A673 (cell line): Measurements from ENCODE around the gene CDK8. TPM values are rescaled to one million over a fixed set of nuclear protein-coding genes. Genes with fewer than 3 reads are reported as not detected.
A peak's percentile ranks its signal among the peaks of the same experiment; 100 is the strongest.

Source experiments
- BruUV-seq: library from RNA; stranded (reverse); fragments of 400-500 nt; replicated peaks from 2 replicates; lab custom pipeline; 2021; lab: Mats Ljungman, UMichigan
- CTCF ChIA-PET: fragments of 300-600 bp; sonication (Branson Sonifier 250); formaldehyde crosslinking; loops from one replicate; lab custom pipeline; 2022; ENCODE audit warnings: antibody characterized with exemption; lab: Charles Lee
- POLR2A ChIA-PET: fragments of 300-600 bp; sonication (Branson Sonifier 250); formaldehyde crosslinking; loops from one replicate; lab custom pipeline; 2022; ENCODE audit warnings: antibody characterized with exemption; ENCODE audit not compliant: low non-redundant PET; lab: Charles Lee
- DNase-seq: peaks from one replicate; pipeline ENCODE4 v3.0.0-alpha.2; 2015; ENCODE audit warnings: low spot score
- H3K27ac ChIP-seq: fragments of 200-600 bp; sonication (generic); 2 replicates; pipeline ENCODE4 v1.5.1; 2016; ENCODE audit warnings: mixed run types, low read depth, mild to moderate bottlenecking, mixed read lengths, antibody characterized with exemption, low read length; ENCODE audit not compliant: poor library complexity, severe bottlenecking
- H3K27me3 ChIP-seq: fragments of 200-600 bp; sonication (generic); replicated peaks from 2 replicates; pipeline ENCODE4 v1.6.1; 2017; ENCODE audit warnings: mixed run types, low read depth, mild to moderate bottlenecking, mixed read lengths, antibody characterized with exemption, low read length; ENCODE audit not compliant: insufficient read depth, poor library complexity
- H3K36me3 ChIP-seq: fragments of 200-600 bp; sonication (generic); 2 replicates; pipeline ENCODE4 v1.6.1; 2016; ENCODE audit warnings: mixed run types, mild to moderate bottlenecking, mixed read lengths, antibody characterized with exemption, low read length; ENCODE audit not compliant: insufficient read depth, poor library complexity, severe bottlenecking
- H3K4me1 ChIP-seq: fragments of 200-600 bp; sonication (generic); 2 replicates; pipeline ENCODE4 v1.6.1; 2017; ENCODE audit warnings: mixed run types, mild to moderate bottlenecking, mixed read lengths, antibody characterized with exemption, low read length; ENCODE audit not compliant: insufficient read depth, poor library complexity, severe bottlenecking
- H3K4me3 ChIP-seq: fragments of 200-600 bp; sonication (generic); 2 replicates; pipeline ENCODE4 v1.5.1; 2016; ENCODE audit warnings: low read depth, mixed run types, mild to moderate bottlenecking, mixed read lengths, low read length; ENCODE audit not compliant: poor library complexity, severe bottlenecking
- H3K9me3 ChIP-seq: fragments of 200-600 bp; sonication (generic); 2 replicates; pipeline ENCODE4 v1.6.1; 2016; ENCODE audit warnings: mixed run types, low read depth, mild to moderate bottlenecking, mixed read lengths, antibody characterized with exemption, low read length; ENCODE audit not compliant: poor library complexity, severe bottlenecking
- EZH2 ChIP-seq: fragments of 200-600 bp; sonication (generic); IDR thresholded peaks from 2 replicates; pipeline ENCODE4 v1.6.1; 2017; ENCODE audit warnings: borderline replicate concordance, low read depth, mild to moderate bottlenecking, mixed read lengths, antibody characterized with exemption, low read length; ENCODE audit not compliant: poor library complexity, severe bottlenecking
- intact Hi-C: fragments of 100-400 bp; cut with micrococcal nuclease; formaldehyde crosslinking; loops from one replicate; pipeline ENCODE4 v1.10.0; 2022; ENCODE audit not compliant: unreplicated experiment
- total RNA-seq: library from RNA; stranded (reverse); gene quantifications from 2 replicates; pipeline ENCODE4 v1.2.3, GENCODE V29; 2021
- TF ChIP-seq, protein P1 (sequence below): fragments of 300-800, 200-600 bp; sonication (generic); conservative IDR thresholded peaks from 2 replicates; pipeline ENCODE4 v1.5.1; 2017; ENCODE audit warnings: low read depth, mild to moderate bottlenecking, antibody characterized with exemption, low read length, moderate library complexity, mixed read lengths

CDK8 gene
- total RNA-seq, 1 experiment from 2014 or later: 23.1 TPM

- POLR2A ChIA-PET: no interaction called here
- TF ChIP-seq, protein P1, sequence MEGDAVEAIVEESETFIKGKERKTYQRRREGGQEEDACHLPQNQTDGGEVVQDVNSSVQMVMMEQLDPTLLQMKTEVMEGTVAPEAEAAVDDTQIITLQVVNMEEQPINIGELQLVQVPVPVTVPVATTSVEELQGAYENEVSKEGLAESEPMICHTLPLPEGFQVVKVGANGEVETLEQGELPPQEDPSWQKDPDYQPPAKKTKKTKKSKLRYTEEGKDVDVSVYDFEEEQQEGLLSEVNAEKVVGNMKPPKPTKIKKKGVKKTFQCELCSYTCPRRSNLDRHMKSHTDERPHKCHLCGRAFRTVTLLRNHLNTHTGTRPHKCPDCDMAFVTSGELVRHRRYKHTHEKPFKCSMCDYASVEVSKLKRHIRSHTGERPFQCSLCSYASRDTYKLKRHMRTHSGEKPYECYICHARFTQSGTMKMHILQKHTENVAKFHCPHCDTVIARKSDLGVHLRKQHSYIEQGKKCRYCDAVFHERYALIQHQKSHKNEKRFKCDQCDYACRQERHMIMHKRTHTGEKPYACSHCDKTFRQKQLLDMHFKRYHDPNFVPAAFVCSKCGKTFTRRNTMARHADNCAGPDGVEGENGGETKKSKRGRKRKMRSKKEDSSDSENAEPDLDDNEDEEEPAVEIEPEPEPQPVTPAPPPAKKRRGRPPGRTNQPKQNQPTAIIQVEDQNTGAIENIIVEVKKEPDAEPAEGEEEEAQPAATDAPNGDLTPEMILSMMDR: no peak
- TF ChIP-seq EZH2: no peak
- DNase-seq: no peak
- intact Hi-C loops: no loop called here
- Histone ChIP-seq H3K27me3 (no peaks in the 10 kb centered on the region), H3K36me3 (peaks cover 26% of the 10 kb centered on the region), H3K27ac (peak overlapping the region; percentile 98), H3K9me3 (no peaks in the 10 kb centered on the region), H3K4me3 (peak overlapping the region; percentile 84), H3K4me1 (peaks cover 12% of the 10 kb centered on the region)
- BruUV-seq: TSS peak; percentile 85
- CTCF ChIA-PET: no interaction called here
Measured at GRCh38 chr13:26222520-26223046, 31.3 kb upstream of the CDK8 start.

DNA sequence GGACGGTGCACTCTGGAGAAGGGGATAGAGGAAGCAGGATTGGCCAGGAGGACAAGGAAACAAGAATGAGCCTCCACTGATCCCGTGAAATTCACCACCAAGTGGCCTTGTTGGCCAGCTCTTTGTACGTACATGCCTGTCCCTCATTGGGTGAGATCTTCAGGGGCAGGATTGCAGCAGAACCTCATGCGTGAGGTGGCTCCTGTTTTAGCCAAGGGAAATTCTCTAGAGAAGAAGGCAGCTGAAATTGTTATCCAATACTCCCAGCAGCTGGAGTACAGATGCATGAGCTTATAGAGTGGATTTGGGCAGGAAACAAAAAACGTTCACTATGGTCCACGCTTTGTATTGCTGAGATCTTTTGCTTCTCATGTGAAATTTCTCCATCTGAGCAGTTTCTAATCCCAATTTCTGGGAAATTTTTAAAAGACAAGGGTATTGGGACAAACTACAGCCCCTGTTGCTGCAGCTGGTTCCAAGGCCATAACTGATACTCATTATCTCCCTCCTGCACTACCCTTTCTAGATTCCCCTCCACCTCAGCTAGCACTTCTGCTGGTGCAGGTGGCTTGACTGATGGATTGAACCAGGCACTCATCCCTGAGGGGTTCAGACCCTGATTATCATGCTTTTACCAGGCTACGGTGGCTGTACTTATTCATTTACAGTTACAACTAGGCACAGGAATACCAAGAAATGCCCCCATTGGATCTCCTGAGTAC is 27.9 kb upstream of the CDK8 start:
- ChIA-PET CTCF (no interaction called here), POLR2A (no interaction called here)
- no peak for DNase-seq
- TF ChIP-seq, protein P1: no peak
- TF ChIP-seq EZH2: no peak
- H3K9me3 ChIP-seq: no peaks in the 10 kb centered on the region
- H3K27me3 ChIP-seq: no peaks in the 10 kb centered on the region
- no peaks in the 10 kb centered on the region for H3K36me3 ChIP-seq
- intact Hi-C loops: no loop called here
- H3K4me1 ChIP-seq: no peaks in the 10 kb centered on the region
- H3K4me3 ChIP-seq: no peak overlapping the region
- BruUV-seq: no TSS peak
- H3K27ac ChIP-seq: no peak overlapping the region

- POLR2A ChIA-PET: no interaction called here
- no peak overlapping the region for H3K27ac ChIP-seq
- TF ChIP-seq, protein P1: no peak
- no peak for TF ChIP-seq EZH2
- intact Hi-C loops: no loop called here
- no peak overlapping the region for H3K4me3 ChIP-seq
- H3K9me3 ChIP-seq: no peaks in the 10 kb centered on the region
- H3K36me3 ChIP-seq: no peaks in the 10 kb centered on the region
- CTCF ChIA-PET: no interaction called here
- DNase-seq: no peak
- no peaks in the 10 kb centered on the region for H3K27me3 ChIP-seq
- no peaks in the 10 kb centered on the region for H3K4me1 ChIP-seq
- BruUV-seq: no TSS peak
Measured at GRCh38 chr13:26227166-26227971, 26.6 kb upstream of the CDK8 start.
